SU-DHL-6 (cell line): ENCODE measurements around the gene P3H2.
"Not testable (repeated sequence)": the region's sequence is repeated elsewhere in the genome, so short reads cannot be mapped to it uniquely, and the experiment has no call there.

Experiments
- H2AFZ ChIP-seq: fragments of 200-600 bp; sonication (generic); 2 replicates; pipeline ENCODE4 v1.6.1; 2014; ENCODE audit warnings: low read depth, mild to moderate bottlenecking, moderate library complexity, mixed read lengths, antibody characterized with exemption, low read length; ENCODE audit not compliant: severe bottlenecking
- H3F3A ChIP-seq: fragments of 200-600 bp; shearing (Covaris generic); 2 replicates; pipeline ENCODE4 v1.6.0; 2016; ENCODE audit warnings: antibody characterized with exemption, mild to moderate bottlenecking; ENCODE audit not compliant: insufficient read depth
- H3K27ac ChIP-seq: fragments of 200-600 bp; sonication (generic); 2 replicates; pipeline ENCODE4 v1.5.1; 2016; ENCODE audit warnings: low read depth, mild to moderate bottlenecking, low read length, moderate library complexity, mixed read lengths
- H3K27me3 ChIP-seq: fragments of 200-600 bp; sonication (generic), shearing (Covaris generic); 2 replicates; pipeline ENCODE4 v1.6.0; 2014; ENCODE audit warnings: mild to moderate bottlenecking, low read length
- H3K36me3 ChIP-seq: fragments of 200-600 bp; sonication (generic); 2 replicates; pipeline ENCODE4 v1.6.1; 2014; ENCODE audit warnings: mild to moderate bottlenecking, low read length, mixed read lengths
- H3K4me2 ChIP-seq: fragments of 300-600, 200-600 bp; shearing (Covaris generic), sonication (generic); 2 replicates; pipeline ENCODE4 v1.6.0; 2014; ENCODE audit warnings: low read length, low read depth, mild to moderate bottlenecking; ENCODE audit not compliant: poor library complexity, severe bottlenecking
- H3K4me3 ChIP-seq: fragments of 200-600 bp; sonication (generic); 2 replicates; pipeline ENCODE4 v1.5.1; 2014; ENCODE audit warnings: antibody characterized with exemption, low read length, mild to moderate bottlenecking, mixed read lengths; ENCODE audit not compliant: insufficient read depth, poor library complexity, severe bottlenecking
- H3K79me2 ChIP-seq: fragments of 200-600 bp; sonication (generic); 2 replicates; pipeline ENCODE4 v1.6.1; 2014; ENCODE audit warnings: mild to moderate bottlenecking, low read length, moderate library complexity; ENCODE audit not compliant: insufficient read depth
- H3K9ac ChIP-seq: fragments of 200-600 bp; sonication (generic); 2 replicates; pipeline ENCODE4 v1.7.0; 2014; ENCODE audit warnings: mild to moderate bottlenecking, low read length
- H3K9me2 ChIP-seq: fragments of 200-600 bp; sonication (generic); replicated peaks from 2 replicates; pipeline ENCODE4 v1.6.1; 2014; ENCODE audit warnings: low read length; ENCODE audit not compliant: insufficient read depth
- H3K9me3 ChIP-seq: fragments of 200-600 bp; sonication (generic); 2 replicates; pipeline ENCODE4 v1.6.1; 2014; ENCODE audit warnings: low read length, mixed read lengths; ENCODE audit not compliant: insufficient read depth
- H4K20me1 ChIP-seq: fragments of 200-600 bp; sonication (generic); 2 replicates; pipeline ENCODE4 v1.6.1; 2014; ENCODE audit warnings: low read depth, mild to moderate bottlenecking, antibody characterized with exemption, low read length, moderate library complexity, mixed read lengths
- CTCF ChIP-seq: fragments of 200-600 bp; sonication (generic); IDR thresholded peaks from one replicate; pipeline ENCODE4 v1.5.1; 2017; ENCODE audit warnings: antibody characterized with exemption, mild to moderate bottlenecking, low read length, moderate library complexity; ENCODE audit not compliant: insufficient read depth, poor library complexity, severe bottlenecking
- EZH2phosphoT487 ChIP-seq: fragments of 200-600 bp; sonication (generic), shearing (Covaris generic); conservative IDR thresholded peaks from 2 replicates; pipeline ENCODE4 v1.6.1; 2018; ENCODE audit warnings: mild to moderate bottlenecking, antibody characterized with exemption, low read length, moderate library complexity, mixed read lengths

P3H2 gene

GRCh38 chr3:190144793-190145192 lies 24.1 kb upstream of the P3H2 start:
- not testable (repeated sequence) for H3K9me2 ChIP-seq, H3F3A ChIP-seq, H2AFZ ChIP-seq, H3K27ac ChIP-seq, H3K4me3 ChIP-seq, H4K20me1 ChIP-seq, H3K36me3 ChIP-seq, H3K27me3 ChIP-seq, H3K9ac ChIP-seq, H3K79me2 ChIP-seq, H3K9me3 ChIP-seq, H3K4me2 ChIP-seq

DNA sequence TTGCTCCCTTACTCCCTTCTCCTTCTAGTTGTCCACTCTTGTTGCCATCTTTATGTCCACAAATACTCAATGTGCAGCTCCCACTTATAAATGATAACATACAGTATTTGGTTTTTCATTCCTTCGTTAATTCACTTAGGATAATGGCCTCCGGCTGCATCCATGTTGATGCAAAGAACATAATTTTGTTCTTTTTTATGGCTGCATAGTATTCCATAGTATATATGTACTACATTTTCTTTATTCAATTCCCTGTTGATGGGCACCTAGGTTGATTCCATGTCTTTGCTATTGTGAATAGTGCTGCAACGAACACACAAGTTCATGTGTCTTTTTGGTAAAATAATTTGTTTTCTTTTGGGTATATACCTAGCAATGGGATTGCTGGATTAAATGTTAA lies 21.3 kb upstream of the P3H2 start:
- Histone ChIP-seq H3K9me2 (no peaks in the 10 kb centered on the region), H2AFZ (no peak overlapping the region), H3K36me3 (no peaks in the 10 kb centered on the region), H3K9ac (no peak overlapping the region), H3K4me3 (no peak overlapping the region), H4K20me1 (no peaks in the 10 kb centered on the region), H3K79me2 (no peaks in the 10 kb centered on the region), H3K27ac (no peak overlapping the region), H3F3A (no peaks in the 10 kb centered on the region), H3K9me3 (no peaks in the 10 kb centered on the region), H3K27me3 (no peaks in the 10 kb centered on the region; the same call in 1 of the 2 replicates), H3K4me2 (no peak overlapping the region)
- TF ChIP-seq CTCF, result no peak
- no peak for TF ChIP-seq EZH2phosphoT487

GRCh38 chr3:190139365-190139764 lies 18.7 kb upstream of the P3H2 start:
- no peak overlapping the region for H3K4me3 ChIP-seq
- no peak overlapping the region for H3K27ac ChIP-seq
- H2AFZ ChIP-seq, result no peak overlapping the region
- no peaks in the 10 kb centered on the region for H3K79me2 ChIP-seq
- H3K9ac ChIP-seq, result no peak overlapping the region
- no peak overlapping the region for H3K4me2 ChIP-seq
- H3K36me3 ChIP-seq, result no peaks in the 10 kb centered on the region
- H4K20me1 ChIP-seq, result no peaks in the 10 kb centered on the region
- H3F3A ChIP-seq, result no peaks in the 10 kb centered on the region
- H3K27me3 ChIP-seq, result no peaks in the 10 kb centered on the region; the same call in 1 of the 2 replicates
- H3K9me2 ChIP-seq, result no peaks in the 10 kb centered on the region
- TF ChIP-seq EZH2phosphoT487 (no peak), CTCF (no peak)
- no peaks in the 10 kb centered on the region for H3K9me3 ChIP-seq

GRCh38 chr3:190132371-190132770 lies 11.7 kb upstream of the P3H2 start:
- Histone ChIP-seq H3K27ac (no peak overlapping the region), H3K9me3 (no peaks in the 10 kb centered on the region), H4K20me1 (no peaks in the 10 kb centered on the region), H2AFZ (no peak overlapping the region), H3K4me2 (no peak overlapping the region), H3K36me3 (no peaks in the 10 kb centered on the region), H3K9ac (no peak overlapping the region), H3K79me2 (no peaks in the 10 kb centered on the region), H3K9me2 (no peaks in the 10 kb centered on the region), H3F3A (no peaks in the 10 kb centered on the region), H3K27me3 (no peaks in the 10 kb centered on the region; the same call in 1 of the 2 replicates), H3K4me3 (no peak overlapping the region)
- TF ChIP-seq EZH2phosphoT487 (no peak), CTCF (no peak)
